Trophoblast cell (in vitro differentiated cells and primary cell): ENCODE results near the gene RALGAPA2.

Source experiments
- DNase-seq, 2 donors: peaks; one replicate each; pipeline ENCODE4 v3.0.0-alpha.2; 2016
- H2AFZ ChIP-seq: 2 replicates; pipeline ENCODE4 v1.6.1; 2013; ENCODE audit warnings: low read length, moderate library complexity, mild to moderate bottlenecking; ENCODE audit not compliant: insufficient read depth, poor library complexity
- H2AK5ac ChIP-seq: 2 replicates; pipeline ENCODE4 v1.6.1; 2013; ENCODE audit warnings: mild to moderate bottlenecking, low read length
- H2BK120ac ChIP-seq: 2 replicates; pipeline ENCODE4 v1.6.1; 2013; ENCODE audit warnings: low read length, mild to moderate bottlenecking, moderate library complexity; ENCODE audit not compliant: insufficient read depth, poor library complexity
- H2BK12ac ChIP-seq: 2 replicates; pipeline ENCODE4 v1.6.1; 2013; ENCODE audit warnings: mild to moderate bottlenecking, low read length, moderate library complexity
- H2BK5ac ChIP-seq: 2 replicates; pipeline ENCODE4 v1.6.1; 2013; ENCODE audit warnings: low read length, low read depth, moderate library complexity, mild to moderate bottlenecking; ENCODE audit not compliant: poor library complexity
- H3K14ac ChIP-seq: 2 replicates; pipeline ENCODE4 v1.6.1; 2013; ENCODE audit warnings: mild to moderate bottlenecking, low read length
- H3K18ac ChIP-seq: 2 replicates; pipeline ENCODE4 v1.6.1; 2013; ENCODE audit warnings: mild to moderate bottlenecking, low read length
- H3K23ac ChIP-seq: 2 replicates; pipeline ENCODE4 v1.6.1; 2013; ENCODE audit warnings: low read length
- H3K27ac ChIP-seq: 2 replicates; pipeline ENCODE4 v1.5.1; 2013; ENCODE audit warnings: low read depth, mild to moderate bottlenecking, inconsistent platforms, low read length, moderate library complexity
- H3K27me3 ChIP-seq: 2 replicates; pipeline ENCODE4 v1.6.1; 2013; ENCODE audit warnings: inconsistent platforms, mild to moderate bottlenecking, low read length, moderate library complexity; ENCODE audit not compliant: insufficient read depth
- H3K36me3 ChIP-seq, 2 experiments: 1 replicate in 1 of 2; 2 replicates in 1 of 2; pipeline ENCODE4 v1.6.1; 2013; ENCODE audit warnings: low read length in 2 of 2, mild to moderate bottlenecking in 2 of 2, moderate library complexity in 1 of 2; ENCODE audit not compliant: insufficient read depth in 2 of 2, control insufficient read depth in 1 of 2
- H3K4ac ChIP-seq: 2 replicates; pipeline ENCODE4 v1.6.1; 2013; ENCODE audit warnings: low read depth, mild to moderate bottlenecking, low read length, moderate library complexity
- H3K4me1 ChIP-seq, 2 experiments: 1 replicate in 1 of 2; 2 replicates in 1 of 2; pipeline ENCODE4 v1.6.1; 2013; ENCODE audit warnings: low read length in 2 of 2, mild to moderate bottlenecking in 2 of 2, moderate library complexity in 1 of 2; ENCODE audit not compliant: insufficient read depth in 2 of 2, control insufficient read depth in 1 of 2
- H3K4me2 ChIP-seq: 2 replicates; pipeline ENCODE4 v1.6.1; 2013; ENCODE audit warnings: inconsistent platforms, mild to moderate bottlenecking, low read length, moderate library complexity
- H3K4me3 ChIP-seq: 2 replicates; pipeline ENCODE4 v1.5.1; 2013; ENCODE audit warnings: mild to moderate bottlenecking, low read depth, low read length, inconsistent platforms
- H3K79me1 ChIP-seq: one replicate; pipeline ENCODE4 v1.6.1; 2013; ENCODE audit warnings: low read length
- H3K79me2 ChIP-seq: 2 replicates; pipeline ENCODE4 v1.6.1; 2013; ENCODE audit warnings: low read length, mild to moderate bottlenecking; ENCODE audit not compliant: control insufficient read depth, insufficient read depth, poor library complexity
- H3K9ac ChIP-seq: 2 replicates; pipeline ENCODE4 v1.6.1; 2013; ENCODE audit warnings: mild to moderate bottlenecking, low read length
- H3K9me3 ChIP-seq: 2 replicates; pipeline ENCODE4 v1.6.1; 2013; ENCODE audit warnings: low read depth, mild to moderate bottlenecking, control low read depth, inconsistent platforms, low read length; ENCODE audit not compliant: insufficient read depth
- H4K12ac ChIP-seq: 2 replicates; pipeline ENCODE4 v1.6.1; 2013; ENCODE audit warnings: low read depth, mild to moderate bottlenecking, low read length, moderate library complexity
- H4K8ac ChIP-seq: 2 replicates; pipeline ENCODE4 v1.6.1; 2013; ENCODE audit warnings: low read depth, mild to moderate bottlenecking, low read length, moderate library complexity
- H4K91ac ChIP-seq: one replicate; pipeline ENCODE4 v1.6.1; 2013; ENCODE audit warnings: low read depth, mild to moderate bottlenecking, low read length, moderate library complexity
- WGBS: extraction: QIAGEN DNeasy Blood & Tissue Kit; methylation state at CpG from one replicate; pipeline ENCODE4 v1.1.7; 2013; ENCODE audit warnings: missing lambda C conversion rate; ENCODE audit not compliant: insufficient read length, insufficient coverage; ENCODE audit errors: extremely low coverage; 5-methylcytosine and 5-hydroxymethylcytosine counted together

Gene RALGAPA2

GRCh38 chr20:20439602-20440190, 272.7 kb downstream of the RALGAPA2 start:
- H2AFZ ChIP-seq: no peak overlapping the region
- no peak overlapping the region for H4K8ac ChIP-seq
- no peaks in the 10 kb centered on the region for H3K79me2 ChIP-seq
- no peak overlapping the region for H3K4ac ChIP-seq
- no peak overlapping the region for H3K4me3 ChIP-seq
- no peak overlapping the region for H3K23ac ChIP-seq
- no peak overlapping the region for H3K18ac ChIP-seq
- no peak overlapping the region for H2AK5ac ChIP-seq
- DNase-seq: no peak
- H3K4me2 ChIP-seq: no peak overlapping the region
- H3K14ac ChIP-seq: no peak overlapping the region
- H3K27me3 ChIP-seq: no peaks in the 10 kb centered on the region
- H4K12ac ChIP-seq: no peak overlapping the region
- H3K4me1 ChIP-seq: no peaks in the 10 kb centered on the region
- no peaks in the 10 kb centered on the region for H3K36me3 ChIP-seq
- H3K9me3 ChIP-seq: peaks cover 4% of the 10 kb centered on the region
- H3K9ac ChIP-seq: no peak overlapping the region
- H2BK12ac ChIP-seq: no peak overlapping the region
- H3K79me1 ChIP-seq: no peaks in the 10 kb centered on the region
- no CpG with 5 or more reads among the region's 5 CpGs for WGBS
- no peak overlapping the region for H2BK5ac ChIP-seq
- H3K27ac ChIP-seq: no peak overlapping the region
- H2BK120ac ChIP-seq: no peak overlapping the region
- no peak overlapping the region for H4K91ac ChIP-seq

- H3K4me1 ChIP-seq: no peaks in the 10 kb centered on the region
- no peak overlapping the region for H3K18ac ChIP-seq
- no peak overlapping the region for H4K12ac ChIP-seq
- H3K23ac ChIP-seq: no peak overlapping the region
- H2BK120ac ChIP-seq: no peak overlapping the region
- no peak overlapping the region for H2AK5ac ChIP-seq
- H3K4me2 ChIP-seq: no peak overlapping the region
- H2BK5ac ChIP-seq: no peak overlapping the region
- no peak overlapping the region for H2AFZ ChIP-seq
- no peak for DNase-seq
- no peak overlapping the region for H3K4me3 ChIP-seq
- H3K4ac ChIP-seq: no peak overlapping the region
- H3K27me3 ChIP-seq: no peaks in the 10 kb centered on the region
- H3K36me3 ChIP-seq: no peaks in the 10 kb centered on the region
- no peak overlapping the region for H3K14ac ChIP-seq
- no peak overlapping the region for H4K8ac ChIP-seq
- H3K79me2 ChIP-seq: no peaks in the 10 kb centered on the region
- H3K9ac ChIP-seq: no peak overlapping the region
- H3K9me3 ChIP-seq: peaks cover 4% of the 10 kb centered on the region
- WGBS: no CpG with 5 or more reads among the region's 7 CpGs
- no peaks in the 10 kb centered on the region for H3K79me1 ChIP-seq
- H4K91ac ChIP-seq: no peak overlapping the region
- no peak overlapping the region for H3K27ac ChIP-seq
- no peak overlapping the region for H2BK12ac ChIP-seq
Observed at GRCh38 chr20:20437314-20437713, 275.1 kb downstream of the RALGAPA2 start.

DNA sequence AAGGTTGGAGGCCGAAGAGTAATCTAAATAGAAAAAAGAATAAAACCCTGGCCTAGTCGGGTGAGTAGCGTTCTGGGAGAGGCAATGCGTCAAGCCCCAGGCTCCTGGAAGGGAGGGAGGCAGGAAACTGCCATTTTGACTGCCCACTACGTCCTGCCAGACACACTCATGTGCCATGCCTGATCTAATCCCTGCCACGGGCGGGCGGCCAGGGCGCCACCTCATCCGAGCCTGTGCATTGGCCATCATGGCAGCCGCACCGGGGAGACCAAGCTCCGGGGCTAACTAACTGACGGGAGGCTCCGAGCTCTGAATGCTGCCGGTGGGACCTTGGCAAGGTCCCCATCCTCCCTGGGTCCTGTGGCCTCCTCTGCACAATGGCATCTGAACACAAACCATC, 275.8 kb downstream of the RALGAPA2 start:
- no peaks in the 10 kb centered on the region for H3K36me3 ChIP-seq
- no peak overlapping the region for H2AFZ ChIP-seq
- H2BK5ac ChIP-seq: no peak overlapping the region
- no peak overlapping the region for H3K27ac ChIP-seq
- no peak overlapping the region for H2AK5ac ChIP-seq
- no peak overlapping the region for H4K8ac ChIP-seq
- no peak overlapping the region for H4K91ac ChIP-seq
- H3K79me1 ChIP-seq: no peaks in the 10 kb centered on the region
- H3K23ac ChIP-seq: no peak overlapping the region
- H3K4me3 ChIP-seq: no peak overlapping the region
- H2BK120ac ChIP-seq: no peak overlapping the region
- no peak overlapping the region for H3K18ac ChIP-seq
- H3K4me1 ChIP-seq: no peaks in the 10 kb centered on the region
- H3K4ac ChIP-seq: no peak overlapping the region
- no CpG with 5 or more reads among the region's 16 CpGs for WGBS
- H3K9ac ChIP-seq: no peak overlapping the region
- no peak overlapping the region for H3K4me2 ChIP-seq
- no peak overlapping the region for H4K12ac ChIP-seq
- H2BK12ac ChIP-seq: no peak overlapping the region
- no peak overlapping the region for H3K14ac ChIP-seq
- no peaks in the 10 kb centered on the region for H3K27me3 ChIP-seq
- DNase-seq: no peak
- peaks cover 4% of the 10 kb centered on the region for H3K9me3 ChIP-seq
- H3K79me2 ChIP-seq: no peaks in the 10 kb centered on the region

- DNase-seq: no peak
- H4K12ac ChIP-seq: no peak overlapping the region
- H4K91ac ChIP-seq: no peak overlapping the region
- H2BK120ac ChIP-seq: no peak overlapping the region
- no peaks in the 10 kb centered on the region for H3K79me1 ChIP-seq
- H3K9ac ChIP-seq: no peak overlapping the region
- H3K23ac ChIP-seq: no peak overlapping the region
- no peak overlapping the region for H2BK12ac ChIP-seq
- H3K4me3 ChIP-seq: no peak overlapping the region
- no peaks in the 10 kb centered on the region for H3K4me1 ChIP-seq
- H3K36me3 ChIP-seq: no peaks in the 10 kb centered on the region
- H3K79me2 ChIP-seq: no peaks in the 10 kb centered on the region
- no peak overlapping the region for H3K4ac ChIP-seq
- H2BK5ac ChIP-seq: no peak overlapping the region
- H3K9me3 ChIP-seq: peaks cover 4% of the 10 kb centered on the region
- no peak overlapping the region for H3K4me2 ChIP-seq
- H3K27me3 ChIP-seq: no peaks in the 10 kb centered on the region
- no peak overlapping the region for H3K18ac ChIP-seq
- no CpG with 5 or more reads among the region's 6 CpGs for WGBS
- no peak overlapping the region for H3K14ac ChIP-seq
- H3K27ac ChIP-seq: no peak overlapping the region
- no peak overlapping the region for H4K8ac ChIP-seq
- H2AK5ac ChIP-seq: no peak overlapping the region
- H2AFZ ChIP-seq: no peak overlapping the region
Observed at GRCh38 chr20:20435453-20435852, 277.0 kb downstream of the RALGAPA2 start.
